Astrocyte (in vitro differentiated cells and primary cell): Measurements from ENCODE around the gene PRDX1. TPM values are rescaled to one million over a fixed set of nuclear protein-coding genes. Genes with fewer than 3 reads are reported as not detected.

Experiments used
- DNase-seq: peaks from one replicate; pipeline ENCODE4 v3.0.0-alpha.2; 2010; ENCODE audit warnings: low read depth
- FAIRE-seq: peaks from 2 replicates; lab custom pipeline; 2011; peaks lifted over from hg19 to GRCh38; lab: Jason Lieb, UNC
- H2AFZ ChIP-seq: 2 replicates; pipeline ENCODE4 v1.6.0; 2012; ENCODE audit warnings: low read depth, low read length, inconsistent platforms
- H3K27ac ChIP-seq: 2 replicates; pipeline ENCODE4 v1.5.1; 2011; ENCODE audit warnings: low read depth, low read length, inconsistent platforms
- H3K27me3 ChIP-seq: 2 replicates; pipeline ENCODE4 v1.6.0; 2011; ENCODE audit warnings: low read length, inconsistent platforms; ENCODE audit not compliant: insufficient read depth
- H3K36me3 ChIP-seq: 2 replicates; pipeline ENCODE4 v1.5.1; 2011; ENCODE audit warnings: low read length, inconsistent platforms; ENCODE audit not compliant: insufficient read depth
- H3K4me1 ChIP-seq: 2 replicates; pipeline ENCODE4 v1.5.1; 2011; ENCODE audit warnings: low read length, inconsistent platforms; ENCODE audit not compliant: insufficient read depth
- H3K4me2 ChIP-seq: 2 replicates; pipeline ENCODE4 v1.6.0; 2012; ENCODE audit warnings: low read length, inconsistent platforms
- H3K4me3 ChIP-seq: 2 replicates; pipeline ENCODE4 v1.5.1; 2011; ENCODE audit warnings: low read depth, mild to moderate bottlenecking, low read length, inconsistent platforms; ENCODE audit not compliant: insufficient read depth
- H3K79me2 ChIP-seq: 2 replicates; pipeline ENCODE4 v1.6.0; 2012; ENCODE audit warnings: mild to moderate bottlenecking, low read length, inconsistent platforms; ENCODE audit not compliant: insufficient read depth
- H3K9ac ChIP-seq: 2 replicates; pipeline ENCODE4 v1.6.0; 2012; ENCODE audit warnings: mild to moderate bottlenecking, low read length, inconsistent platforms
- H3K9me3 ChIP-seq: 2 replicates; pipeline ENCODE4 v1.5.1; 2012; ENCODE audit warnings: low read depth, mild to moderate bottlenecking, low read length, inconsistent platforms; ENCODE audit not compliant: insufficient read depth
- H4K20me1 ChIP-seq: 2 replicates; pipeline ENCODE4 v1.6.0; 2012; ENCODE audit warnings: low read length, inconsistent platforms; ENCODE audit not compliant: insufficient read depth
- H3K27ac Mint-ChIP-seq: one replicate; pipeline ENCODE4 v1.8.0; 2021; ENCODE audit warnings: mild to moderate bottlenecking, mixed read lengths; ENCODE audit not compliant: unreplicated experiment
- H3K27me3 Mint-ChIP-seq: one replicate; pipeline ENCODE4 v1.8.0; 2021; ENCODE audit warnings: low read depth, mixed read lengths; ENCODE audit not compliant: unreplicated experiment
- H3K36me3 Mint-ChIP-seq: one replicate; pipeline ENCODE4 v1.8.0; 2021; ENCODE audit warnings: low read depth, mixed read lengths; ENCODE audit not compliant: unreplicated experiment
- H3K4me1 Mint-ChIP-seq: one replicate; pipeline ENCODE4 v1.8.0; 2021; ENCODE audit warnings: low read depth, mixed read lengths; ENCODE audit not compliant: unreplicated experiment
- H3K4me3 Mint-ChIP-seq: one replicate; pipeline ENCODE4 v1.8.0; 2021; ENCODE audit warnings: mild to moderate bottlenecking, moderate library complexity, mixed read lengths; ENCODE audit not compliant: unreplicated experiment
- H3K9me3 Mint-ChIP-seq: one replicate; pipeline ENCODE4 v1.8.0; 2021; ENCODE audit warnings: mild to moderate bottlenecking, mixed read lengths; ENCODE audit not compliant: unreplicated experiment
- CTCF ChIP-seq: IDR thresholded peaks from 2 replicates; pipeline ENCODE4 v1.5.1; 2011; ENCODE audit warnings: low read depth, mild to moderate bottlenecking, inconsistent platforms, low read length, moderate library complexity; ENCODE audit not compliant: insufficient read depth
- EZH2 ChIP-seq: IDR thresholded peaks from 2 replicates; pipeline ENCODE4 v1.6.1; 2012; ENCODE audit warnings: mild to moderate bottlenecking, low read length, inconsistent platforms; ENCODE audit not compliant: insufficient read depth
- total RNA-seq: library from RNA; stranded (reverse); gene quantifications from 2 replicates; pipeline ENCODE4 v1.2.1, GENCODE V29; 2021

Gene PRDX1
- total RNA-seq, 1 donor from 2014 or later, result 986 TPM

DNA sequence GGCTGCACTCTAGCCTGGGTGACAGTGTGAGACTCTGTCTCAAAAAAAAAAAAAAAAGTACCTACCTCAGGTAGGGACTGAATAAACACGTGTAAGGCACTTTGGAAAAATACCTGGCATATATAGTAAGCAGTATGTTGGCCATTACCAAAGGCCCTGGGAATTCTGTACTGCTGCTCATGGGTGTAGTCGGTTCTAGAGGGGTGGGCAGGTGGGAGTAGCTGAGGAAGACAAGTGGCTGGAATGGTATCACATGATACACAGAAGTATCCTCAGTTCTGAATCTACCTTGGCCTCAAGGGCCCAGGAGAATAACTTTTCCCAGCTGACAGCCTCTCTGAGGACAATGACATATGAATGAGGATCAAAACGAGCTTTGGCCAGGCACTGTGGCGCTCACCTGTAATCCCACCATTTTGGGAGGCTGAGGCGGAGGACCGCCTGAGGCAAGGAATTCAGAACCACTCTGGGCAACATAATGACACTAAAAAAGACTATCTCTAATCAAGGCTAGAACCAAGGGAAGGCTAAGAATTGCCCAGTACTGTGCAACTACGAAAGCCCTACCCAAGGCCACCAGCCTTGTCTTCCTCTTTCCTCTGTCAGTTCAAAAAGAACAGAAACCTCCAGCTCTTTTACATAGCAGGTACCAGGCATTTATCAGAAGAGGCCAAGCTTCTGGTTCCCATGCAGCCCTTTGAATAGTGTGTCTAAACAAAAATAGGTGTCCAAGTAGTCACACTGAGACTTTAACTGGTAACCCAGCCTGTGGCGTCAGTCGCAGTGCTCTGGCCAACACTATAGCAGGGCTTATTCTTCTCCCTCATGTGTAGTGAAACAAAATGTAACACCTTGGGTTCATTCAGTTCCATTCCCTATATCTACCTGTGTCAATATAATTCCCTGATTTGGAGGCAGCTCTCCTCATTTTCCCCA, 11.4 kb downstream of the PRDX1 start:
- Mint-ChIP-seq H3K9me3 (no peaks in the 10 kb centered on the region), H3K36me3 (peaks cover 22% of the 10 kb centered on the region), H3K27me3 (no peaks in the 10 kb centered on the region), H3K27ac (peak overlapping the region; percentile 18), H3K4me1 (peaks cover 13% of the 10 kb centered on the region), H3K4me3 (no peak overlapping the region)
- DNase-seq, result no peak
- H3K4me2 ChIP-seq, result no peak overlapping the region
- H3K9me3 ChIP-seq, result no peaks in the 10 kb centered on the region
- H3K27me3 ChIP-seq, result no peaks in the 10 kb centered on the region
- FAIRE-seq, result no peak
- no peak overlapping the region for H2AFZ ChIP-seq
- H3K4me1 ChIP-seq, result peaks cover 7% of the 10 kb centered on the region
- peaks cover 49% of the 10 kb centered on the region for H3K36me3 ChIP-seq
- no peak overlapping the region for H3K9ac ChIP-seq
- peaks cover 67% of the 10 kb centered on the region for H4K20me1 ChIP-seq
- no peak overlapping the region for H3K27ac ChIP-seq
- no peak overlapping the region for H3K4me3 ChIP-seq
- no peak for TF ChIP-seq CTCF
- TF ChIP-seq EZH2, result no peak
- peaks cover 9% of the 10 kb centered on the region for H3K79me2 ChIP-seq

DNA sequence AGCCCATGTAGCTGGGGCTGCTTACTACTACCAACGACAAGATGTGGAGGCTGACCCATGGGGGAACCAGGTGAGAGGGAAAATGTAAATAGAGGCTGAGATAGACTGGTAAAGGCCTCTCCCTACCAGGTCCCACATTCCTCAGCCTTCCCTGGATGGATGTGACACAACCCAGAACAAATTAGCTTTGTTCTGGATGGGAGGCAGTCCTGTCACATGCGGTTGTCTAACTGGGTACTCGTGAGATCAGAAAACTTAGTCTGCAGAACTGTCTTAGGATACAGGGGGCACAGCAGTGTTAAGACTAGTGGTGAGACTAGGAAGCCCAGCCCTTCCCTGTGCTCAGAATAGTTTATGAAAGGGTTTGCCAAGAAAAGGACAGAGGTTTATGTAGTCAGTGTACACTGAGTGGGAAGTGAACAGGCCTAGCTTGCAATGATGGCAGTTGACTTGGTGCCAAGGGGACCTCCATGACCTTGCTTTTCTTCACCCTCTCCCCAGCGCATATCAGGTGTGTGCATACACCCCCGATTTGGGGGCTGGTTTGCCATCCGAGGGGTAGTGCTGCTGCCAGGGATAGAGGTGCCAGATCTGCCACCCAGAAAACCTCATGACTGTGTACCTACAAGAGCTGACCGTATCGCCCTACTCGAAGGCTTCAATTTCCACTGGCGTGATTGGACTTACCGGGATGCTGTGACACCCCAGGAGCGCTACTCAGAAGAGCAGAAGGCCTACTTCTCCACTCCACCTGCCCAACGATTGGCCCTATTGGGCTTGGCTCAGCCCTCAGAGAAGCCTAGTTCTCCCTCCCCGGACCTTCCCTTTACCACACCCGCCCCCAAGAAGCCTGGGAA, 13.2 kb downstream of the PRDX1 start:
- Mint-ChIP-seq H3K4me3 (peak overlapping the region; percentile 40), H3K36me3 (peaks cover 11% of the 10 kb centered on the region), H3K27ac (peak overlapping the region; percentile 66), H3K9me3 (no peaks in the 10 kb centered on the region), H3K4me1 (peaks cover 5% of the 10 kb centered on the region), H3K27me3 (no peaks in the 10 kb centered on the region)
- no peak for TF ChIP-seq EZH2
- TF ChIP-seq CTCF, result no peak
- no peaks in the 10 kb centered on the region for H3K9me3 ChIP-seq
- no peak overlapping the region for H2AFZ ChIP-seq
- H3K4me1 ChIP-seq, result peaks cover 3% of the 10 kb centered on the region
- H3K27me3 ChIP-seq, result no peaks in the 10 kb centered on the region
- no peaks in the 10 kb centered on the region for H3K79me2 ChIP-seq
- FAIRE-seq (no peak), DNase-seq (no peak)
- peaks cover 33% of the 10 kb centered on the region for H3K36me3 ChIP-seq
- no peak overlapping the region for H3K9ac ChIP-seq
- no peak overlapping the region for H3K27ac ChIP-seq
- H4K20me1 ChIP-seq, result peaks cover 53% of the 10 kb centered on the region
- H3K4me3 ChIP-seq, result no peak overlapping the region
- no peak overlapping the region for H3K4me2 ChIP-seq
